ENCODE results near the gene CHMP4B.

- TF ChIP-seq GATA2 (IDR thresholded peaks at IDR 0.05; ENCODE audit: low read depth, low read length) = no peak
- no peak for TF ChIP-seq GATA3 (IDR thresholded peaks at IDR 0.05; ENCODE audit: low read depth, low read length)
Measured at GRCh38 chr20:33822991-33823390, 11.8 kb downstream of the CHMP4B start.
